Activated gamma-delta T cell treated with anti-CD3 and anti-CD28 coated beads, Interleukin-2, amount 50 U/mL, for 16 hours (primary cell): ENCODE measurements around the gene MRM2.

ENCODE experiments used
- DNase-seq: peaks from one replicate; pipeline ENCODE4 v3.0.0-alpha.2; 2020; ENCODE audit warnings: low read depth

Gene MRM2

GRCh38 chr7:2222516-2222915 lies 19.5 kb downstream of the MRM2 start:
- DNase-seq, result no peak

- no peak for DNase-seq
These were observed 21.1 kb downstream of the MRM2 start for GRCh38 chr7:2220954-2221353.

- no peak for DNase-seq
These were observed 21.5 kb downstream of the MRM2 start for GRCh38 chr7:2220506-2220905.

GRCh38 chr7:2220030-2220429 lies 22.0 kb downstream of the MRM2 start:
- DNase-seq, result no peak

GRCh38 chr7:2219606-2220005 lies 22.4 kb downstream of the MRM2 start:
- DNase-seq, result no peak

- DNase-seq, result no peak
These were observed 22.9 kb downstream of the MRM2 start for GRCh38 chr7:2219136-2219535.

GRCh38 chr7:2218444-2218785 lies 23.6 kb downstream of the MRM2 start:
- no peak for DNase-seq

GRCh38 chr7:2217716-2218443 lies 24.1 kb downstream of the MRM2 start:
- DNase-seq, result no peak

GRCh38 chr7:2217206-2217605 lies 24.8 kb downstream of the MRM2 start:
- no peak for DNase-seq

- DNase-seq, result no peak
These were observed 26.2 kb downstream of the MRM2 start for GRCh38 chr7:2215851-2216250.

- no peak for DNase-seq
These were observed 27.4 kb downstream of the MRM2 start for GRCh38 chr7:2214636-2215035.

GRCh38 chr7:2213551-2214215 lies 28.3 kb downstream of the MRM2 start:
- DNase-seq, result no peak

- no peak for DNase-seq
These were observed 29.1 kb downstream of the MRM2 start for GRCh38 chr7:2212906-2213305.

GRCh38 chr7:2211926-2212325 lies 30.1 kb downstream of the MRM2 start:
- no peak for DNase-seq

- no peak for DNase-seq
These were observed 30.6 kb downstream of the MRM2 start for GRCh38 chr7:2211259-2211880.

- DNase-seq, result no peak
These were observed 31.3 kb downstream of the MRM2 start for GRCh38 chr7:2210551-2211258.

- DNase-seq, result no peak
These were observed 32.1 kb downstream of the MRM2 start for GRCh38 chr7:2209961-2210323.

GRCh38 chr7:2209146-2209960 lies 32.7 kb downstream of the MRM2 start:
- no peak for DNase-seq

GRCh38 chr7:2208712-2209111 lies 33.3 kb downstream of the MRM2 start:
- no peak for DNase-seq

- DNase-seq, result no peak
These were observed 36.8 kb downstream of the MRM2 start for GRCh38 chr7:2205036-2205780.

- DNase-seq, result no peak
These were observed 37.6 kb downstream of the MRM2 start for GRCh38 chr7:2204446-2204845.
